Endothelial cell of umbilical vein (primary cell): Measurements from ENCODE around the gene HES6. TPM values are rescaled to one million over a fixed set of nuclear protein-coding genes. Genes with fewer than 3 reads are reported as not detected.

ENCODE experiments used
- BruUV-seq: library from RNA; stranded (reverse); fragments of 400-500 nt; replicated peaks from 2 replicates; lab custom pipeline; 2021; lab: Mats Ljungman, UMichigan
- CTCF ChIA-PET: fragments of 300-600, 350-600 bp; sonication (Branson Sonifier 250); formaldehyde crosslinking; loops from one replicate; lab custom pipeline; 2021; ENCODE audit warnings: antibody characterized with exemption, inconsistent platforms; lab: Charles Lee
- POLR2A ChIA-PET: fragments of 300-600, 350-600 bp; sonication (Branson Sonifier 250); formaldehyde crosslinking; loops from one replicate; lab custom pipeline; 2021; ENCODE audit warnings: antibody characterized with exemption, inconsistent platforms; lab: Charles Lee
- DNase-seq: peaks from one replicate; pipeline ENCODE4 v3.0.0-alpha.2; 2011; ENCODE audit warnings: low read depth, low spot score
- FAIRE-seq: peaks from 2 replicates; lab custom pipeline; 2011; peaks lifted over from hg19 to GRCh38; lab: Jason Lieb, UNC
- H2AFZ ChIP-seq: 2 replicates; pipeline ENCODE4 v1.6.0; 2012; ENCODE audit warnings: low read depth, low read length, control low read depth, inconsistent platforms
- H3K27ac ChIP-seq: 2 replicates; pipeline ENCODE4 v1.5.1; 2011; ENCODE audit warnings: low read depth, mild to moderate bottlenecking, control low read depth, low read length, moderate library complexity; ENCODE audit not compliant: insufficient read depth
- H3K27me3 ChIP-seq, 2 experiments: 2 replicates each; pipeline versions ENCODE4 v1.6.0 to v1.6.1; 2011; ENCODE audit warnings: low read length in 2 of 2, mixed read lengths in 1 of 2; ENCODE audit not compliant: control insufficient read depth in 2 of 2, insufficient read depth in 2 of 2
- H3K36me3 ChIP-seq, 2 experiments: 2 replicates in 1 of 2; 3 replicates in 1 of 2; pipeline ENCODE4 v1.5.1; 2011; ENCODE audit warnings: low read length in 2 of 2, mild to moderate bottlenecking in 1 of 2, moderate library complexity in 1 of 2; ENCODE audit not compliant: control insufficient read depth in 2 of 2, insufficient read depth in 2 of 2; ENCODE audit errors: extremely low read depth in 1 of 2
- H3K4me1 ChIP-seq: 3 replicates; pipeline ENCODE4 v1.5.1; 2011; ENCODE audit warnings: mild to moderate bottlenecking, low read length; ENCODE audit not compliant: control insufficient read depth, insufficient read depth; ENCODE audit errors: extremely low read depth
- H3K4me2 ChIP-seq: 2 replicates; pipeline ENCODE4 v1.6.1; 2011; ENCODE audit warnings: low read length, control low read depth, mixed read lengths; ENCODE audit not compliant: insufficient read depth
- H3K4me3 ChIP-seq, 3 experiments: fragments of 200-600 bp in 1 of 3; sonication (generic), shearing (Covaris generic) in 1 of 3; replicated peaks in 1 of 3; 2 replicates each; pipeline ENCODE4 v1.5.1; 2011 to 2016; ENCODE audit warnings: control low read depth in 3 of 3, low read length in 3 of 3, mild to moderate bottlenecking in 2 of 3, inconsistent platforms in 1 of 3, low read depth in 1 of 3, moderate library complexity in 1 of 3; ENCODE audit not compliant: insufficient read depth in 1 of 3
- H3K79me2 ChIP-seq: 2 replicates; pipeline ENCODE4 v1.6.0; 2012; ENCODE audit warnings: low read length, inconsistent platforms; ENCODE audit not compliant: control insufficient read depth, insufficient read depth
- H3K9ac ChIP-seq: replicated peaks from 2 replicates; pipeline ENCODE3; 2011; ENCODE audit warnings: low read length, control low read depth; ENCODE audit not compliant: insufficient read depth; ENCODE audit errors: extremely low read depth
- H3K9me1 ChIP-seq: replicated peaks from 3 replicates; pipeline ENCODE4 v1.6.0; 2011; ENCODE audit warnings: mild to moderate bottlenecking, low read length; ENCODE audit not compliant: control insufficient read depth, insufficient read depth; ENCODE audit errors: extremely low read depth
- H3K9me3 ChIP-seq: replicated peaks from 2 replicates; pipeline ENCODE4 v1.5.1; 2012; ENCODE audit warnings: low read length, inconsistent platforms; ENCODE audit not compliant: control insufficient read depth, insufficient read depth
- H4K20me1 ChIP-seq: replicated peaks from 2 replicates; pipeline ENCODE3; 2011; ENCODE audit warnings: mild to moderate bottlenecking, low read length; ENCODE audit not compliant: control insufficient read depth, insufficient read depth; ENCODE audit errors: extremely low read depth
- CTCF ChIP-seq, 2 donors: IDR thresholded peaks; 1 replicate in 1 of 2; 2 replicates in 1 of 2; pipeline ENCODE4 v1.5.1; 2011; ENCODE audit warnings: low read length in 2 of 2, mild to moderate bottlenecking in 2 of 2, moderate library complexity in 2 of 2, control low read depth in 1 of 2, inconsistent platforms in 1 of 2, low read depth in 1 of 2; ENCODE audit not compliant: insufficient read depth in 1 of 2; ENCODE audit errors: extremely low read depth in 1 of 2
- EZH2 ChIP-seq: IDR thresholded peaks from 2 replicates; pipeline ENCODE4 v1.6.1; 2012; ENCODE audit warnings: borderline replicate concordance, low read depth, mild to moderate bottlenecking, moderate library complexity, low read length, inconsistent platforms; ENCODE audit not compliant: severe bottlenecking
- FOS ChIP-seq: IDR thresholded peaks from 2 replicates; pipeline ENCODE4 v1.6.1; 2011; ENCODE audit warnings: mild to moderate bottlenecking, low read length, moderate library complexity, borderline replicate concordance; ENCODE audit not compliant: insufficient read depth
- GATA2 ChIP-seq: IDR thresholded peaks from 2 replicates; pipeline ENCODE4 v1.7.0; 2011; ENCODE audit warnings: low read depth, mild to moderate bottlenecking, moderate library complexity, mixed read lengths, low read length; ENCODE audit not compliant: insufficient read length, insufficient read depth
- JUN ChIP-seq: IDR thresholded peaks from 2 replicates; pipeline ENCODE4 v1.6.1; 2011; ENCODE audit warnings: borderline replicate concordance, low read depth; ENCODE audit not compliant: insufficient read length, insufficient read depth
- MAX ChIP-seq: IDR thresholded peaks from 2 replicates; pipeline ENCODE4 v1.6.1; 2011; ENCODE audit not compliant: insufficient read depth, insufficient read length
- MYC ChIP-seq: IDR thresholded peaks from one replicate; pipeline ENCODE4 v1.6.1; 2011; ENCODE audit warnings: mild to moderate bottlenecking, low read depth, low read length
- POLR2A ChIP-seq: IDR thresholded peaks from 2 replicates; pipeline ENCODE4 v1.6.1; 2012; ENCODE audit warnings: low read depth, mild to moderate bottlenecking, control low read depth, low read length
- POLR2AphosphoS5 ChIP-seq: IDR thresholded peaks from 2 replicates; pipeline ENCODE4 v1.6.1; 2012; ENCODE audit warnings: low read depth, mild to moderate bottlenecking, control low read depth, low read length, moderate library complexity; ENCODE audit not compliant: insufficient read depth
- dilution Hi-C: fragments of 300-500 bp; cut with MboI; formaldehyde crosslinking; loops from one replicate; pipeline ENCODE4 v1.15.0; 2019; ENCODE audit warnings: low sequenced_read_pairs; ENCODE audit not compliant: extremely low pct_ligation_motif_present
- intact Hi-C: fragments of 100-400 bp; cut with micrococcal nuclease; formaldehyde crosslinking; loops from one replicate; pipeline ENCODE4 v1.10.0; 2022
- polyA plus RNA-seq, 4 experiments: library from polyadenylated mRNA; depleted of rRNA in 3 of 4; stranded (reverse) in 3 of 4; unstranded in 1 of 4; fragments of >200 nt; gene quantifications; 2 replicates each; pipeline versions ENCODE4 v1.2.1 to v1.2.3, GENCODE V29; 2011 to 2012; ENCODE audit warnings: missing spikeins in 1 of 4
- total RNA-seq: library from RNA; stranded (reverse); gene quantifications from 2 replicates; pipeline ENCODE4 v1.2.3, GENCODE V29; 2021

Gene HES6
- total and polyA plus RNA-seq, 2 donors (not counting 3 experiments of a cell fraction or from before 2014, with no cell fraction given) = 2.2 to 5.1 TPM

- Histone ChIP-seq H3K79me2 (no peaks in the 10 kb centered on the region), H2AFZ (no peak overlapping the region), H3K9me3 (no peaks in the 10 kb centered on the region), H3K9ac (no peak overlapping the region), H3K4me1 (no peaks in the 10 kb centered on the region), H4K20me1 (no peaks in the 10 kb centered on the region), H3K4me3 (no peak overlapping the region), H3K4me2 (no peak overlapping the region), H3K9me1 (no peaks in the 10 kb centered on the region), H3K36me3 (no peaks in the 10 kb centered on the region), H3K27ac (no peak overlapping the region), H3K27me3 (peaks cover 4 to 5% of the 10 kb centered on the region in 2 experiments)
- BruUV-seq = no TSS peak
- ChIA-PET CTCF (no interaction called here), POLR2A (no interaction called here)
- TF ChIP-seq EZH2 (no peak), POLR2AphosphoS5 (no peak), MYC (no peak), CTCF (IDR thresholded peaks at IDR 0.05; ENCODE audit: extremely low read depth in 1 of 2, insufficient read depth in 1 of 2, low read depth in 1 of 2, low read length in 2 of 2) (no peak), FOS (no peak), GATA2 (no peak), JUN (no peak), POLR2A (no peak), MAX (no peak)
- intact Hi-C loops (no loop called here), dilution Hi-C loops (no loop called here)
- DNase-seq = no peak
- no peak for FAIRE-seq
These were observed 23.1 kb downstream of the HES6 start for GRCh38 chr2:238216651-238217184.
